HepG2 (cell line): Measurements from ENCODE around the gene THBS2. TPM values are rescaled to one million over a fixed set of nuclear protein-coding genes. Genes with fewer than 3 reads are reported as not detected.

Experiments used
- BCL6 ChIP-seq: IDR thresholded peaks from 2 replicates; pipeline ENCODE4 v1.6.1; 2016; ENCODE audit warnings: missing genetic modification reagents, missing compliant biosample characterization
- DR1 ChIP-seq: sonication (generic); formaldehyde crosslinking; IDR thresholded peaks from 2 replicates; pipeline ENCODE4 v1.8.0; 2021; ENCODE audit warnings: mild to moderate bottlenecking, missing genetic modification reagents, inconsistent platforms
- HMGA1 ChIP-seq: sonication (generic); formaldehyde crosslinking; conservative IDR thresholded peaks from 2 replicates; pipeline ENCODE4 v1.4.0; 2020; ENCODE audit warnings: missing genetic modification reagents
- KDM2A ChIP-seq: sonication (generic); formaldehyde crosslinking; IDR thresholded peaks from 2 replicates; pipeline ENCODE4 v1.4.0; 2020; ENCODE audit warnings: low read depth, missing genetic modification reagents, borderline replicate concordance
- MED1 ChIP-seq: sonication (generic); formaldehyde crosslinking; IDR thresholded peaks from 2 replicates; pipeline ENCODE4 v1.4.0; 2020; ENCODE audit warnings: missing genetic modification reagents
- MEIS2 ChIP-seq: sonication (generic); formaldehyde crosslinking; IDR thresholded peaks from 2 replicates; pipeline ENCODE4 v1.9.0; 2021; ENCODE audit warnings: mild to moderate bottlenecking, missing genetic modification reagents
- ZNF232 ChIP-seq: sonication (generic); formaldehyde crosslinking; IDR thresholded peaks from 2 replicates; pipeline ENCODE4 v1.4.0; 2020; ENCODE audit warnings: missing genetic modification reagents, borderline replicate concordance
- ZNF367 ChIP-seq: sonication (generic); formaldehyde crosslinking; IDR thresholded peaks from 2 replicates; pipeline ENCODE4 v1.4.0; 2020; ENCODE audit warnings: missing genetic modification reagents, borderline replicate concordance
- ZNF441 ChIP-seq: sonication (generic); formaldehyde crosslinking; IDR thresholded peaks from 2 replicates; pipeline ENCODE4 v1.7.0; 2021; ENCODE audit warnings: missing genetic modification reagents, borderline replicate concordance
- polyA plus RNA-seq, 8 experiments: library from polyadenylated mRNA; depleted of rRNA in 3 of 8; stranded (reverse) in 7 of 8; unstranded in 1 of 8; fragments of >200 nt; fragmentation: Illumina TruSeq in 4 of 8; extraction: Trizol in 4 of 8; gene quantifications; 2 replicates each; pipeline versions ENCODE4 v1.2.1 to v1.2.3, GENCODE V29; 2011 to 2016; ENCODE audit warnings: low read depth in 4 of 8, missing spikeins in 1 of 8, mixed read lengths in 1 of 8; ENCODE audit not compliant: insufficient read depth in 1 of 8
- total RNA-seq, 5 experiments: library from RNA; depleted of rRNA; stranded (reverse); fragments of >200 nt; fragmentation: Illumina TruSeq; extraction: Trizol; gene quantifications; 2 replicates each; pipeline ENCODE4 v1.2.3, GENCODE V29; 2016; ENCODE audit warnings: low read depth in 1 of 5
- TF ChIP-seq, protein P1 (sequence below): IDR thresholded peaks from 2 replicates; pipeline ENCODE4 v1.6.1; 2016; ENCODE audit warnings: missing compliant biosample characterization, missing genetic modification reagents, borderline replicate concordance
- TF ChIP-seq, protein P2 (sequence below): sonication (generic); formaldehyde crosslinking; IDR thresholded peaks from 2 replicates; pipeline ENCODE4 v1.4.0; 2020; ENCODE audit warnings: missing genetic modification reagents
- TF ChIP-seq, protein P3 (sequence below): sonication (generic); formaldehyde crosslinking; IDR thresholded peaks from 2 replicates; pipeline ENCODE4 v1.4.0; 2020; ENCODE audit warnings: missing genetic modification reagents, borderline replicate concordance
- TF ChIP-seq, protein P4 (sequence below), 2 experiments: fragments of 450-650 bp in 1 of 2; sonication (generic) in 1 of 2; formaldehyde crosslinking; IDR thresholded peaks; 2 replicates each; pipeline versions ENCODE4 v1.5.0 to v1.8.0; 2020 to 2022; ENCODE audit warnings: mild to moderate bottlenecking in 1 of 2, missing genetic modification reagents in 1 of 2
- TF ChIP-seq, protein P5 (sequence below): sonication (generic); formaldehyde crosslinking; IDR thresholded peaks from 2 replicates; pipeline ENCODE4 v1.8.0; 2022; ENCODE audit warnings: missing genetic modification reagents, mild to moderate bottlenecking, borderline replicate concordance
- TF ChIP-seq, protein P6 (sequence below): sonication (generic); formaldehyde crosslinking; IDR thresholded peaks from 2 replicates; pipeline ENCODE4 v1.5.1; 2020; ENCODE audit warnings: missing genetic modification reagents, mild to moderate bottlenecking, borderline replicate concordance
- TF ChIP-seq, protein P7 (sequence below): sonication (generic); formaldehyde crosslinking; IDR thresholded peaks from 2 replicates; pipeline ENCODE4 v1.4.0; 2020; ENCODE audit warnings: mild to moderate bottlenecking, low read depth, missing genetic modification reagents

Gene THBS2
- total and polyA plus RNA-seq, 2 of the 13 experiments (the other 11 are each of a cell fraction or from before 2014, with no cell fraction given): 0.12 to 0.15 TPM

DNA sequence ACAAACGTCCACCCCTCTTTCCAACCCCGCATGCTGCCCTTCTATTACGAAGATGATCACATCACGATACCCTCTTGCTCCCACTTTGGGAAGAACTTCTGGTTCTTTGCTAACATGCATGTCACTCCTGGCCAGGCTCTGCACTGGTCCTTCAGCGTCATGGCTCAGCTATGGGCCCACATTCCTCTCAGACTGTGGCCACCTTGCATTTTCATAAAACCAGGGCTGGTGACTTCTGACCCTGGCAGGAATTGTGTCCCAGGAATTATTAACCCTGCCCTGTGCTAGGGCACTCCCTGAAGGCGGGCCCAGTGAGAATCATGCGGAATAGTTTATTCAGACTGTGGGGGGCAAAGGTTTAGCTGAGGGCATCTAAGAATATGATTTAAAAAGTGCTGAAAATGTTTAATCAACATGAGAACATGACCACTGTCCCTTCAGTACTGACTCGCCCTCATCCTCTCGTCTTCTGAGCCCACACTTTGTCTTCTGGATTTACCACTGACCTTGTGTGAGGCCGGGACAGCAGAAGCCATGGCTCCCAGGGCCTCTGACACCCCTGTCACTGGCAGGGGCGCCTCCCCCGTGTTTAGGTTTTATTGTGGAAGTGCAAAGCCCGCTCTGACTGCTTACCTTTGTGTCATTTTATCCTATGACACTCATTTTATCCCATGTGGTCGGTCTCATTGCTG lies 38.1 kb upstream of the THBS2 start (continued):
- TF ChIP-seq, protein P1, sequence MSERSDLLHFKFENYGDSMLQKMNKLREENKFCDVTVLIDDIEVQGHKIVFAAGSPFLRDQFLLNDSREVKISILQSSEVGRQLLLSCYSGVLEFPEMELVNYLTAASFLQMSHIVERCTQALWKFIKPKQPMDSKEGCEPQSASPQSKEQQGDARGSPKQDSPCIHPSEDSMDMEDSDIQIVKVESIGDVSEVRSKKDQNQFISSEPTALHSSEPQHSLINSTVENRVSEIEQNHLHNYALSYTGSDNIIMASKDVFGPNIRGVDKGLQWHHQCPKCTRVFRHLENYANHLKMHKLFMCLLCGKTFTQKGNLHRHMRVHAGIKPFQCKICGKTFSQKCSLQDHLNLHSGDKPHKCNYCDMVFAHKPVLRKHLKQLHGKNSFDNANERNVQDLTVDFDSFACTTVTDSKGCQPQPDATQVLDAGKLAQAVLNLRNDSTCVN (CRISPR knock-in tag): no peak
- TF ChIP-seq, protein P2, sequence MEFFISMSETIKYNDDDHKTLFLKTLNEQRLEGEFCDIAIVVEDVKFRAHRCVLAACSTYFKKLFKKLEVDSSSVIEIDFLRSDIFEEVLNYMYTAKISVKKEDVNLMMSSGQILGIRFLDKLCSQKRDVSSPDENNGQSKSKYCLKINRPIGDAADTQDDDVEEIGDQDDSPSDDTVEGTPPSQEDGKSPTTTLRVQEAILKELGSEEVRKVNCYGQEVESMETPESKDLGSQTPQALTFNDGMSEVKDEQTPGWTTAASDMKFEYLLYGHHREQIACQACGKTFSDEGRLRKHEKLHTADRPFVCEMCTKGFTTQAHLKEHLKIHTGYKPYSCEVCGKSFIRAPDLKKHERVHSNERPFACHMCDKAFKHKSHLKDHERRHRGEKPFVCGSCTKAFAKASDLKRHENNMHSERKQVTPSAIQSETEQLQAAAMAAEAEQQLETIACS: 0 out of 2 replicates have a peak, but pooled peaks have one; percentile 2
- TF ChIP-seq HMGA1: no peak
- TF ChIP-seq, protein P3, sequence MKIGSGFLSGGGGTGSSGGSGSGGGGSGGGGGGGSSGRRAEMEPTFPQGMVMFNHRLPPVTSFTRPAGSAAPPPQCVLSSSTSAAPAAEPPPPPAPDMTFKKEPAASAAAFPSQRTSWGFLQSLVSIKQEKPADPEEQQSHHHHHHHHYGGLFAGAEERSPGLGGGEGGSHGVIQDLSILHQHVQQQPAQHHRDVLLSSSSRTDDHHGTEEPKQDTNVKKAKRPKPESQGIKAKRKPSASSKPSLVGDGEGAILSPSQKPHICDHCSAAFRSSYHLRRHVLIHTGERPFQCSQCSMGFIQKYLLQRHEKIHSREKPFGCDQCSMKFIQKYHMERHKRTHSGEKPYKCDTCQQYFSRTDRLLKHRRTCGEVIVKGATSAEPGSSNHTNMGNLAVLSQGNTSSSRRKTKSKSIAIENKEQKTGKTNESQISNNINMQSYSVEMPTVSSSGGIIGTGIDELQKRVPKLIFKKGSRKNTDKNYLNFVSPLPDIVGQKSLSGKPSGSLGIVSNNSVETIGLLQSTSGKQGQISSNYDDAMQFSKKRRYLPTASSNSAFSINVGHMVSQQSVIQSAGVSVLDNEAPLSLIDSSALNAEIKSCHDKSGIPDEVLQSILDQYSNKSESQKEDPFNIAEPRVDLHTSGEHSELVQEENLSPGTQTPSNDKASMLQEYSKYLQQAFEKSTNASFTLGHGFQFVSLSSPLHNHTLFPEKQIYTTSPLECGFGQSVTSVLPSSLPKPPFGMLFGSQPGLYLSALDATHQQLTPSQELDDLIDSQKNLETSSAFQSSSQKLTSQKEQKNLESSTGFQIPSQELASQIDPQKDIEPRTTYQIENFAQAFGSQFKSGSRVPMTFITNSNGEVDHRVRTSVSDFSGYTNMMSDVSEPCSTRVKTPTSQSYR (CRISPR knock-in tag): no peak
- TF ChIP-seq, protein P4, sequence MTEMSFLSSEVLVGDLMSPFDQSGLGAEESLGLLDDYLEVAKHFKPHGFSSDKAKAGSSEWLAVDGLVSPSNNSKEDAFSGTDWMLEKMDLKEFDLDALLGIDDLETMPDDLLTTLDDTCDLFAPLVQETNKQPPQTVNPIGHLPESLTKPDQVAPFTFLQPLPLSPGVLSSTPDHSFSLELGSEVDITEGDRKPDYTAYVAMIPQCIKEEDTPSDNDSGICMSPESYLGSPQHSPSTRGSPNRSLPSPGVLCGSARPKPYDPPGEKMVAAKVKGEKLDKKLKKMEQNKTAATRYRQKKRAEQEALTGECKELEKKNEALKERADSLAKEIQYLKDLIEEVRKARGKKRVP (CRISPR knock-in tag; IDR thresholded peaks at IDR 0.05): 0 out of 4 replicates have a peak, but pooled peaks of 1 of the 2 experiments have one; percentile 48
- no peak for TF ChIP-seq DR1 (CRISPR knock-in tag)
- no peak for TF ChIP-seq ZNF232
- TF ChIP-seq ZNF441 (CRISPR knock-in tag): peak; percentile 26; the same call in 1 of the 2 replicates
- TF ChIP-seq, protein P5, sequence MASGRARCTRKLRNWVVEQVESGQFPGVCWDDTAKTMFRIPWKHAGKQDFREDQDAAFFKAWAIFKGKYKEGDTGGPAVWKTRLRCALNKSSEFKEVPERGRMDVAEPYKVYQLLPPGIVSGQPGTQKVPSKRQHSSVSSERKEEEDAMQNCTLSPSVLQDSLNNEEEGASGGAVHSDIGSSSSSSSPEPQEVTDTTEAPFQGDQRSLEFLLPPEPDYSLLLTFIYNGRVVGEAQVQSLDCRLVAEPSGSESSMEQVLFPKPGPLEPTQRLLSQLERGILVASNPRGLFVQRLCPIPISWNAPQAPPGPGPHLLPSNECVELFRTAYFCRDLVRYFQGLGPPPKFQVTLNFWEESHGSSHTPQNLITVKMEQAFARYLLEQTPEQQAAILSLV (CRISPR knock-in tag): no peak
- TF ChIP-seq, protein P6, sequence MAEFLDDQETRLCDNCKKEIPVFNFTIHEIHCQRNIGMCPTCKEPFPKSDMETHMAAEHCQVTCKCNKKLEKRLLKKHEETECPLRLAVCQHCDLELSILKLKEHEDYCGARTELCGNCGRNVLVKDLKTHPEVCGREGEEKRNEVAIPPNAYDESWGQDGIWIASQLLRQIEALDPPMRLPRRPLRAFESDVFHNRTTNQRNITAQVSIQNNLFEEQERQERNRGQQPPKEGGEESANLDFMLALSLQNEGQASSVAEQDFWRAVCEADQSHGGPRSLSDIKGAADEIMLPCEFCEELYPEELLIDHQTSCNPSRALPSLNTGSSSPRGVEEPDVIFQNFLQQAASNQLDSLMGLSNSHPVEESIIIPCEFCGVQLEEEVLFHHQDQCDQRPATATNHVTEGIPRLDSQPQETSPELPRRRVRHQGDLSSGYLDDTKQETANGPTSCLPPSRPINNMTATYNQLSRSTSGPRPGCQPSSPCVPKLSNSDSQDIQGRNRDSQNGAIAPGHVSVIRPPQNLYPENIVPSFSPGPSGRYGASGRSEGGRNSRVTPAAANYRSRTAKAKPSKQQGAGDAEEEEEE (CRISPR knock-in tag): 0 out of 2 replicates have a peak, but pooled peaks have one; percentile 17
- TF ChIP-seq ZNF367 (CRISPR knock-in tag): no peak
- 0 out of 2 replicates have a peak, but pooled peaks have one; percentile 34 for TF ChIP-seq MEIS2
- TF ChIP-seq KDM2A: peak; percentile 64
- TF ChIP-seq MED1 (CRISPR knock-in tag): peak; percentile 65; the same call in 1 of the 2 replicates
- TF ChIP-seq, protein P7, sequence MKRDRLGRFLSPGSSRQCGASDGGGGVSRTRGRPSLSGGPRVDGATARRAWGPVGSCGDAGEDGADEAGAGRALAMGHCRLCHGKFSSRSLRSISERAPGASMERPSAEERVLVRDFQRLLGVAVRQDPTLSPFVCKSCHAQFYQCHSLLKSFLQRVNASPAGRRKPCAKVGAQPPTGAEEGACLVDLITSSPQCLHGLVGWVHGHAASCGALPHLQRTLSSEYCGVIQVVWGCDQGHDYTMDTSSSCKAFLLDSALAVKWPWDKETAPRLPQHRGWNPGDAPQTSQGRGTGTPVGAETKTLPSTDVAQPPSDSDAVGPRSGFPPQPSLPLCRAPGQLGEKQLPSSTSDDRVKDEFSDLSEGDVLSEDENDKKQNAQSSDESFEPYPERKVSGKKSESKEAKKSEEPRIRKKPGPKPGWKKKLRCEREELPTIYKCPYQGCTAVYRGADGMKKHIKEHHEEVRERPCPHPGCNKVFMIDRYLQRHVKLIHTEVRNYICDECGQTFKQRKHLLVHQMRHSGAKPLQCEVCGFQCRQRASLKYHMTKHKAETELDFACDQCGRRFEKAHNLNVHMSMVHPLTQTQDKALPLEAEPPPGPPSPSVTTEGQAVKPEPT (CRISPR knock-in tag): 0 out of 2 replicates have a peak, but pooled peaks have one; percentile 64
- 0 out of 2 replicates have a peak, but pooled peaks have one; percentile 26 for TF ChIP-seq BCL6 (CRISPR knock-in tag)
